AG08396 (cell line): ENCODE results near the gene SYNGR3.
A peak's percentile ranks its signal among the peaks of the same experiment; 100 is the strongest.

Experiments used
- DNase-seq: peaks from one replicate; pipeline ENCODE4 v3.0.0; 2012; ENCODE audit warnings: low spot score, mixed read lengths

Gene SYNGR3

GRCh38 chr16:1976951-1977874 is 12.6 kb upstream of the SYNGR3 start:
- DNase-seq = no peak

- DNase-seq = no peak
These were observed 11.9 kb upstream of the SYNGR3 start for GRCh38 chr16:1977875-1978268.

- DNase-seq = no peak
These were observed 11.2 kb upstream of the SYNGR3 start for GRCh38 chr16:1978476-1979120.

GRCh38 chr16:1979271-1980029 is 10.3 kb upstream of the SYNGR3 start:
- no peak for DNase-seq

- no peak for DNase-seq
These were observed 9.6 kb upstream of the SYNGR3 start for GRCh38 chr16:1980030-1980769.

- no peak for DNase-seq
These were observed 9.0 kb upstream of the SYNGR3 start for GRCh38 chr16:1980770-1981087.

GRCh38 chr16:1981398-1981836 is 8.4 kb upstream of the SYNGR3 start, which contains the start of gene NOXO1:
NOXO1 (minus strand) TSS chr16:1981469; CDS start chr16:1981179, 290 bp downstream.
- no peak for DNase-seq

GRCh38 chr16:1982013-1982433 is 7.7 kb upstream of the SYNGR3 start:
- no peak for DNase-seq

GRCh38 chr16:1982991-1983543 is 6.7 kb upstream of the SYNGR3 start:
- DNase-seq = no peak

- DNase-seq = peak; percentile 99
These were observed 6.0 kb upstream of the SYNGR3 start, which contains the start of gene GFER for GRCh38 chr16:1983544-1984346. GFER (plus strand) TSS chr16:1984193; CDS start chr16:1984219, 26 bp downstream.

- DNase-seq = peak; percentile 51
These were observed 5.2 kb upstream of the SYNGR3 start for GRCh38 chr16:1984347-1985225.

GRCh38 chr16:1985466-1986150 is 4.2 kb upstream of the SYNGR3 start:
- no peak for DNase-seq

- no peak for DNase-seq
These were observed 2.6 kb upstream of the SYNGR3 start for GRCh38 chr16:1987198-1987597.

- no peak for DNase-seq
These were observed 256 bp downstream of the SYNGR3 start for GRCh38 chr16:1990101-1990350.

GRCh38 chr16:1990351-1991134 is 773 bp downstream of the SYNGR3 start:
- no peak for DNase-seq

- no peak for DNase-seq
These were observed 1.4 kb downstream of the SYNGR3 start for GRCh38 chr16:1991135-1991551.

- no peak for DNase-seq
These were observed 1.8 kb downstream of the SYNGR3 start for GRCh38 chr16:1991588-1991947.

- DNase-seq = peak; percentile 95
These were observed 2.4 kb downstream of the SYNGR3 start for GRCh38 chr16:1991948-1992703.
